ENCODE data around the gene VPS52. TPM values are rescaled to one million over a fixed set of nuclear protein-coding genes. Genes with fewer than 3 reads are reported as not detected.

The VPS52 gene
- total and polyA plus RNA-seq, 9 of the 15 experiments (the other 6 are each of a cell fraction or from before 2014, with no cell fraction given): 24.4 to 103 (median 40.2) TPM

DNA sequence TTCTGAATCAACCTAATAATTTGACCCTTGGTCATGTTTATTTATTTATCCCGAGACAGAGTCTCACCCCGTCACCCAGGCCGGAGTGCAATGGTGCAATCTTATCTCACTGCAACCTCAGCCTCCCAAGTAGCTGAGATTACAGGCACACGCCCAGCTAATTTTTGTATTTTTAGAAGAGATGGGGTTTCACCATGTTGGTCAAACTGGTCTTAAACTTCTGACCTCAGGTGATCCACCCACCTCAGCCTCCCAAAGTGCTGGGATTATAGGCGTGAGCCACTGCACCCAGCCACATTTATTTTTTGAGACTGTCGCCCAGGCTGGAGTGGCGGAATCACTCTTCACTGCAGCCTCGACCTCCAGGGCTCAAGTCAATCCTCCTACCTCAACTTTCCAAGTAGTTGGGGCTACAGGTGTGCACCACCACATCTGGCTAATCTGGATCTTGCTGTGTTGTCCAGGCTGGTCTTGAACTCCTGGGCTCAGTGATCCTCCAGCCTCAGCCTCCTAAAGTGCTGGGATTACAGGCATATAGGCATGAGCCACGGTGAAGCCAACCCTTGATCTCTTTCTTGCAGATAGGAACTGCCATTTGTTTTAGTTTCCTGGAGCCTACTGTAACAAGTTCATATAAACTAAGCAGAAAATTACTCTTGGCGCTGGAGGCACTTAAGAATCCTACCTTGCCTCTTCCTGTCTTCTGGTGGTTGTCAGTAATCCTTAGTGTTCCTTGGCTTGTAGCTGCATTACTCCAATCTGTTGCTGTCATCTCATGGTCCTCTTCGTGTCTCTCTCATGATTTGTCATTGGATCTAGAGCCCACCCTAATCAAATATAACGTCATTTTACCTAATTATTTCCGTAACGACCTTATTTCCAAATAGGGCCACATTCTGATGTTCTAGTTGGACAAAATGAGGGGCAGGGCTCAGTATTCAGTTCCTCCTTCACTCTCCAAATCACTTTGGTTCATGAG, 2.5 kb upstream of the VPS52 start (continued):
- no peak for TF ChIP-seq MYC (IDR thresholded peaks at IDR 0.05; ENCODE audit: low read depth, low read length)
- TF ChIP-seq MYC (CRISPR knock-in tag; IDR thresholded peaks at IDR 0.05; ENCODE audit: borderline replicate concordance, low read depth): no peak
- no peak for TF ChIP-seq FOS (IDR thresholded peaks at IDR 0.05; ENCODE audit: extremely low read depth, insufficient read length)
- no peak for TF ChIP-seq KAT2B (IDR thresholded peaks at IDR 0.05; ENCODE audit: low read depth, low read length)
- TF ChIP-seq BRD4 (IDR thresholded peaks at IDR 0.05): no peak
- TF ChIP-seq SAP30 (IDR thresholded peaks at IDR 0.05; ENCODE audit: borderline replicate concordance, insufficient read depth, low read depth, low read length, poor library complexity, severe bottlenecking): no peak
- TF ChIP-seq HBP1 (CRISPR knock-in tag; IDR thresholded peaks at IDR 0.05): no peak
- TF ChIP-seq LCOR (CRISPR knock-in tag; IDR thresholded peaks at IDR 0.05): 0 out of 2 replicates have a peak, but pooled peaks have one; percentile 5
- peak; percentile 37; the same call in 1 of the 2 replicates for TF ChIP-seq POLR2AphosphoS5 (IDR thresholded peaks at IDR 0.05; ENCODE audit: control insufficient read depth, insufficient read depth, low read depth, low read length)
- TF ChIP-seq FOSL1 (tag; conservative IDR thresholded peaks at IDR 0.05): no peak
- TF ChIP-seq RBFOX2 (IDR thresholded peaks at IDR 0.05; ENCODE audit: low read depth, low read length): peak; percentile 70
- TF ChIP-seq ZBTB17 (CRISPR knock-in tag; IDR thresholded peaks at IDR 0.05): no peak
- no peak; the same call in 1 of the 2 replicates for TF ChIP-seq XRCC5 (IDR thresholded peaks at IDR 0.05; ENCODE audit: low read depth, low read length)
- no peak for TF ChIP-seq RAD51 (IDR thresholded peaks at IDR 0.05; ENCODE audit: borderline replicate concordance, low read depth)
- TF ChIP-seq TBL1XR1 (IDR thresholded peaks at IDR 0.05; ENCODE audit: low read length in 2 of 2): no peak
- TF ChIP-seq NCOR1 (IDR thresholded peaks at IDR 0.05): peak; percentile 46
- TF ChIP-seq NFE2 (IDR thresholded peaks at IDR 0.05; ENCODE audit: low read depth): no peak
- no peak for TF ChIP-seq IRF2 (CRISPR knock-in tag; IDR thresholded peaks at IDR 0.05)
- 0 out of 2 replicates have a peak, but pooled peaks have one; percentile 50 for TF ChIP-seq FOXK1 (CRISPR knock-in tag; IDR thresholded peaks at IDR 0.05; ENCODE audit: borderline replicate concordance)
- TF ChIP-seq PHB (CRISPR knock-in tag; IDR thresholded peaks at IDR 0.05): no peak
- TF ChIP-seq CBX3 (IDR thresholded peaks at IDR 0.05; ENCODE audit: borderline replicate concordance in 1 of 2, low read length in 2 of 2): 0 out of 3 replicates have a peak, but pooled peaks of 1 of the 2 experiments have one; percentile 14
- no peak for TF ChIP-seq NONO (IDR thresholded peaks at IDR 0.05; ENCODE audit: low read depth in 2 of 2, low read length in 1 of 2)
- TF ChIP-seq PTRF (tag; IDR thresholded peaks at IDR 0.05): no peak
